ENCODE data around the gene PPM1L.
A peak's percentile ranks its signal among the peaks of the same experiment; 100 is the strongest.
"Not testable (repeated sequence)": the region's sequence is repeated elsewhere in the genome, so short reads cannot be mapped to it uniquely, and the experiment has no call there.

PPM1L gene

DNA sequence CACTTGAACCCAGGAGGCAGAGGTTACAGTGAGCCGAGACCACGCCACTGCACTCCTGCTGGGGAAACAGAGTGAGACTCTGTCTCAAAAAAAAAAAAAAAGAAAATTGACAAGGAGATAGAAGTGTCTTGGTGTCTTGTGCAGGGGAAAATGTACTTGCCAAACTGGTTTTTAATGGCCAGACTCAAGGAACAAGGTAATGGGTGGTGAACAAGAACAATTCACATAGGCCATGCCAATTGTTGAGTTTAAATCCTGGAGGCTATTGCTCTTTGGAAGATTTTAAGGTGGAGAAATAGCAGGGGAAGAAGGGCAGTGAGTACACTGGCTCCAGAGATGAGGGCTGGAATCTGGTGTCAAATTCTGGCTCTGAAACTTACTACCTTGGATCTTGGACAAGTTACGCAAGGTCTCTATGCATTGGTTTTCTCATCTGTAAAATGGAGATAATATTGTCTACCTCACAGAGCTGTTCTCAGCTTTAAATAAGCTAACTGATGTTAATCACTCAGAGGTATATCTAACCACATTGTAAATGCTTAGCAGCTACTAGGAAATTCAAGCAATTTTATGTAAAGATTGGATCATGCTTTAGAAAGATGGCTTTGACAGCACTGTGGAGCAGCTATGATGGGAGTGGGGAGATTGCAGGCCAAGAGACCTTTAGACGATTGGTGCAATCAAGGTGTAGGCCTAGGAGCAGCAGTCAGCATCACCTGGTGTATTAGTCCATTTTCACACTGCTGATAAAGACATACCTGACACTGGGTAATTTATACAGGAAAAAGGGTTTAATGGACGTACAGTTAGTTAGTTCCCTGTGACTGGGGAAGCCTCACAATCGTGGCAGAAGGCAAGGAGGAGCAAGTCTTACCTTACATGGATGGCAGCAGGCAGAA lies 270.8 kb downstream of the PPM1L start:
- Mint-ChIP-seq H3K9me3 (peaks cover 19 to 21% of the 10 kb centered on the region in 2 donors), H3K27ac (no peak overlapping the region), H3K4me1 (peaks cover 6% of the 10 kb centered on the region)

DNA sequence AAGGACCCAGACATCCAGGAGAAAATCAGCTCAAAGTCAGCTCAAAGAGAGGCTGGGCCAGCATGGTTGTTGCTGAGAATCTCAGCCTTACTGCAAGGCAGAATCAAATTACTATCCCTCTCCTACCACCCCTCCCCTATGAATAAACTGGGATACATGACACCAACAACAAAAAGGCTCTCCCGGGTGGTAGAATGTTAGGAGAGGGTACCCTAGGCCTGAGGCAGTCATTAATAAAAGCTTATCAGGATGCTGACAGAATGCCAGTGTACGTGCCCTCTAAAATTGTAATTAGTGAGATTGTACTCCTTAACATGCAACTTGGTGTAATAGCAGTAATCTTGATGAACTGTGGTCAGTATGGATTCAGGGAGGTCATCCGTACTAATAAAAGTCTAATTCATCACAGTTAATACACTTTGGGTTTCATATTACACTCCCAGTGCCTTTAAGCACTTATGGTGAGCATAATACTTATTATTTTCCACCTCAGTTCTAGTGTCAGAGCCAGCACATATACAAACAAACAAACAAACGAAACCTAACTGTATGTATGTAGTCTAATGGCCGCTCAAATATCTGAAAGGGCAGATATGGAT lies 272.6 kb downstream of the PPM1L start:
- Mint-ChIP-seq H3K9me3 (peaks cover 20 to 25% of the 10 kb centered on the region in 2 donors), H3K27ac (no peak overlapping the region), H3K4me1 (peaks cover 6% of the 10 kb centered on the region), H3K4me3 (no peak overlapping the region), H3K27me3 (no peaks in the 10 kb centered on the region)
- DNase-seq (no peak), ATAC-seq (no peak)

More for the DNA sequence above, 270.8 kb downstream of the PPM1L start:
- Mint-ChIP-seq H3K4me3 (no peak overlapping the region), H3K27me3 (no peaks in the 10 kb centered on the region)
- ATAC-seq: no peak
- no peak for DNase-seq

- peaks cover 25% of the 10 kb centered on the region for H3K4me1 Mint-ChIP-seq
Measured at GRCh38 chr3:161031134-161031533, 275.1 kb downstream of the PPM1L start.

GRCh38 chr3:161034913-161035550 lies 279.0 kb downstream of the PPM1L start:
- Mint-ChIP-seq H3K4me3 (peak overlapping the region; percentile 18 to 62), H3K9me3 (peaks cover 14 to 24% of the 10 kb centered on the region in 2 donors), H3K4me1 (peaks cover 20% of the 10 kb centered on the region), H3K27ac (peak overlapping the region; percentile 78 to 86)
- ATAC-seq (peak; percentile 97), DNase-seq (peak in 1 of 2 donors; percentile 48)
- not testable (repeated sequence) for H3K27me3 Mint-ChIP-seq

More at GRCh38 chr3:161031134-161031533, 275.1 kb downstream of the PPM1L start:
- no peaks in the 10 kb centered on the region for H3K27me3 Mint-ChIP-seq
- peaks cover 18 to 30% of the 10 kb centered on the region in 2 donors for H3K9me3 Mint-ChIP-seq
- no peak overlapping the region for H3K27ac Mint-ChIP-seq
- DNase-seq (no peak), ATAC-seq (no peak)
- H3K4me3 Mint-ChIP-seq: no peak overlapping the region

GRCh38 chr3:161035711-161036110 lies 279.7 kb downstream of the PPM1L start:
- peak overlapping the region in 1 of 2 donors; percentile 48 for H3K27ac Mint-ChIP-seq

GRCh38 chr3:161038725-161039124 lies 282.7 kb downstream of the PPM1L start:
- no peak for ATAC-seq
- Mint-ChIP-seq H3K4me3 (no peak overlapping the region), H3K4me1 (peaks cover 31% of the 10 kb centered on the region), H3K27ac (no peak overlapping the region), H3K27me3 (no peaks in the 10 kb centered on the region), H3K9me3 (peaks cover 4 to 14% of the 10 kb centered on the region in 2 donors)
- no peak for DNase-seq

More at GRCh38 chr3:161035711-161036110, 279.7 kb downstream of the PPM1L start:
- Mint-ChIP-seq H3K9me3 (peaks cover 14 to 24% of the 10 kb centered on the region in 2 donors), H3K4me3 (peak overlapping the region; percentile 30 to 61), H3K4me1 (peaks cover 20% of the 10 kb centered on the region), H3K27me3 (no peaks in the 10 kb centered on the region)
- no peak for ATAC-seq
- no peak for DNase-seq

GRCh38 chr3:161042023-161042501 lies 286.0 kb downstream of the PPM1L start:
- Mint-ChIP-seq H3K27ac (no peak overlapping the region), H3K27me3 (no peaks in the 10 kb centered on the region), H3K4me3 (no peak overlapping the region), H3K9me3 (peaks cover 6 to 8% of the 10 kb centered on the region in 2 donors), H3K4me1 (peaks cover 11% of the 10 kb centered on the region)
- DNase-seq (no peak), ATAC-seq (no peak)

DNA sequence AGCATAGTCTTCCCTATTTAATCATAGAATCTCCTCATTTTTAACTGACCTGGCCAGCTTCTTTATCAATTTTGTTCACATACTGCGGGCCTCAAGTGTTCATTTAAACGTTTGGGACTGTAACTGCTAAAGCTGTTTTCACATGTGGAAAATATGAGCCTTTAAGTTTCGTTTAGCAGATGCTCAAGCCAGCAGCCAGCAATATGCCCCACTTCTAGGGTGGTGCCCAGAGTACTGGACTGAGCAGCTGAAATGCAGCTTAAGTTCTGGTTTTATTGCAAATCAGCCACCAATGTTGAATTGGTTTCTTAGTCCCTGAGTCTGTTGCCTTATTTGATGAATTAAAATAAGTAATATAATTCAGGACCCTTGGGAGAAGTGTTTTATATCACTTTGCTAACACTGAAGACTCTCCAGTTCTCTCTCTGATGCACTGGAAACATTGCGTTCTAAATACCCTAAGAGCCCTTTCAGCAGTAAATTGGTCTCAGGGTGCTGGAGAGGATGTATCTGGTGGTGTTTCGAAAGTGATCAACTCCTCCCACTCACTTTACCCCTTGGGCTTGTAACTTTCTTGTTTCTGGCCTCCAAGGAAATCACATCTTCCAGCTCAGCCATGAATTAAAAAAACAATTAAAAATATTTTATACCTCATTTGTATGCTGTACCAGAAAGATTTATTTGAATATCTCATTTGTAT lies 287.5 kb downstream of the PPM1L start:
- Mint-ChIP-seq H3K27ac (no peak overlapping the region), H3K4me1 (peaks cover 11% of the 10 kb centered on the region), H3K4me3 (no peak overlapping the region), H3K9me3 (peaks cover 6 to 11% of the 10 kb centered on the region in 2 donors), H3K27me3 (no peaks in the 10 kb centered on the region)
- ATAC-seq (no peak), DNase-seq (no peak)

DNA sequence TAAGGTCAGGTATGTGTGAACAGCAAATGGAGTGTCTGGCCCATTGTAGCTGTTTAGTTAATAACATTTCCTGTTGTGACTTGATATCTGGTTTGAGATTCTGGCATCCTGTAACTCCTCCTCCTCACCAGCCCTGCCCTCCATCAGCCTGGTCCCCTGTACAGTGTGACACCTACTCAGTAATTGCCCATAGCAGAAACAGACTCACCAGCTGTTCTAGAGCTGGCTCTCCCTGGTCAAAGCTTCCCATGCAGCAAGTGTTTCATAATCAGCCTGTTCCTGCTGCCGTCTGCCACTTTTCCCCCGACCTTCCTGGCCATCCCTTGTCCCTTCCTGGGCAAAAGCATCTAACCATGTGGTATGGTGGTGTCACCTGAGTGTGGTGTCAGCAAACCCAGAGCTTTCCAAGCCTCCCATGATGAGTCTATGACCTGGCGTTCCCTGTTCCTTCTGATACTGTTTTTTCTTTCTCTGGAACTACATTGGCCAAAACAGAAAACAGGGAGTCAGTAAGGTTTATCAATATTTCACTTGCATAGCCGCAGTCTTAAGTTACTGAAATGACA lies 293.7 kb downstream of the PPM1L start:
- peaks cover 32% of the 10 kb centered on the region for H3K4me1 Mint-ChIP-seq

GRCh38 chr3:161050935-161051334 lies 294.9 kb downstream of the PPM1L start:
- H3K27me3 Mint-ChIP-seq: no peaks in the 10 kb centered on the region
- H3K4me3 Mint-ChIP-seq: no peak overlapping the region
- DNase-seq (no peak), ATAC-seq (peak; percentile 39)
- no peak overlapping the region for H3K27ac Mint-ChIP-seq
- peaks cover 43% of the 10 kb centered on the region for H3K4me1 Mint-ChIP-seq
- H3K9me3 Mint-ChIP-seq: peaks cover 0 to 4% of the 10 kb centered on the region in 2 donors

More for the DNA sequence above, 293.7 kb downstream of the PPM1L start:
- no peak for DNase-seq
- H3K9me3 Mint-ChIP-seq: peaks cover 0 to 4% of the 10 kb centered on the region in 2 donors
- peak overlapping the region; percentile 24 to 25 for H3K4me3 Mint-ChIP-seq
- ATAC-seq: peak; percentile 93
- no peaks in the 10 kb centered on the region for H3K27me3 Mint-ChIP-seq
- peak overlapping the region; percentile 22 to 85 for H3K27ac Mint-ChIP-seq

GRCh38 chr3:161051856-161052255 lies 295.8 kb downstream of the PPM1L start:
- ATAC-seq (no peak), DNase-seq (peak in 1 of 2 donors; percentile 21)
- H3K27me3 Mint-ChIP-seq: no peaks in the 10 kb centered on the region
- H3K27ac Mint-ChIP-seq: no peak overlapping the region
- H3K9me3 Mint-ChIP-seq: peaks cover 0 to 4% of the 10 kb centered on the region in 2 donors
- H3K4me3 Mint-ChIP-seq: no peak overlapping the region
- peaks cover 44% of the 10 kb centered on the region for H3K4me1 Mint-ChIP-seq

GRCh38 chr3:161054860-161055604 lies 299.0 kb downstream of the PPM1L start:
- no peaks in the 10 kb centered on the region for H3K9me3 Mint-ChIP-seq
- ATAC-seq (no peak), DNase-seq (no peak)
- H3K4me1 Mint-ChIP-seq: peaks cover 43% of the 10 kb centered on the region
- H3K4me3 Mint-ChIP-seq: no peak overlapping the region
- H3K27me3 Mint-ChIP-seq: no peaks in the 10 kb centered on the region
- no peak overlapping the region for H3K27ac Mint-ChIP-seq

DNA sequence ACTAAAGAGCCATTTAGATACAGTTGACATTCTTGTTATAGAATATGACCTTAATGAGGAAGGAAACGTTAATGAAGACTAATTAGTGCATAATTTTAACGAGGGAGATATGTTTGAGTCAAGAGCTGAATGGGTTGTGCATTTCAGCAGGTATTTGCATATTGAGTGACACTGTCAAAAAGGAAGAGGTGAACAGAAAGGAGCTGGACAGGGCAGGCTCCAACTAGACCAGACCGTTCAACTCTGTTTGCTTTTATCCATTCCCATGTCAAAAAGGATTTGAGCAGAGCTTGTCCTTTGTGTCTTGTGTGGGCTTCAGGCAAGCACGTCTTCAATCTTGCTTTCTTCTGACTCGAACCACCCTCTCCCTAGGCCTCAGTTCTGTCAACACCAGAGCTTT lies 308.4 kb downstream of the PPM1L start:
- DNase-seq (no peak), ATAC-seq (no peak)
- Mint-ChIP-seq H3K27ac (no peak overlapping the region), H3K4me3 (no peak overlapping the region), H3K27me3 (no peaks in the 10 kb centered on the region), H3K9me3 (no peaks in the 10 kb centered on the region), H3K4me1 (peaks cover 34% of the 10 kb centered on the region)

DNA sequence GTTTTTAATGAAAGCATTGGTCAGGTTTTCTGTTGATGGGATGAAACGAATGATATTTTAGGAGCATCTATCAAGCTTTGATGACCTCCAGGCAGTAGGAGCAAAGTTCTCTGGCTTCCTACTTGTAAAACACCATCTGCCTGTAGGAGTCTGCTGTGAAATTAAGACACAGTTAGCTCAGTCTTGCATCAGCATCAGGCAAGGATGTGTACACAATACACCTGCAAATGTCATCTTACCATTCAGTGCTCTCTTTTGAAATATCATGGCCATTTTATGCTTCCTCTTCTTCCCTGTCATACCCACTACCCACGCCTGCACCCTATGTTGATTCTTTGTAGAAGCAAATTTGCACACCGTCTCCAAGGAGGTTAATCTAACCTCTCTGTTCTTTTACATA lies 310.9 kb downstream of the PPM1L start:
- Mint-ChIP-seq H3K27me3 (no peaks in the 10 kb centered on the region), H3K4me3 (no peak overlapping the region), H3K9me3 (no peaks in the 10 kb centered on the region), H3K4me1 (peaks cover 59% of the 10 kb centered on the region), H3K27ac (peak overlapping the region; percentile 81 to 94)
- no peak for DNase-seq
- peak; percentile 62 for ATAC-seq
